Dermis microvascular lymphatic vessel endothelial cell (primary cell): Measurements from ENCODE around the gene CNTROB. TPM values are rescaled to one million over a fixed set of nuclear protein-coding genes. Genes with fewer than 3 reads are reported as not detected.

Source experiments
- DNase-seq, 2 donors: peaks; one replicate each; pipeline versions ENCODE4 v3.0.0 to v3.0.0-alpha.2; 2010; ENCODE audit warnings: low read depth in 2 of 2
- total RNA-seq: library from RNA; depleted of rRNA; stranded (reverse); fragments of >200 nt; gene quantifications from 2 replicates; pipeline ENCODE4 v1.2.1, GENCODE V29; 2014

Gene CNTROB, protein sequence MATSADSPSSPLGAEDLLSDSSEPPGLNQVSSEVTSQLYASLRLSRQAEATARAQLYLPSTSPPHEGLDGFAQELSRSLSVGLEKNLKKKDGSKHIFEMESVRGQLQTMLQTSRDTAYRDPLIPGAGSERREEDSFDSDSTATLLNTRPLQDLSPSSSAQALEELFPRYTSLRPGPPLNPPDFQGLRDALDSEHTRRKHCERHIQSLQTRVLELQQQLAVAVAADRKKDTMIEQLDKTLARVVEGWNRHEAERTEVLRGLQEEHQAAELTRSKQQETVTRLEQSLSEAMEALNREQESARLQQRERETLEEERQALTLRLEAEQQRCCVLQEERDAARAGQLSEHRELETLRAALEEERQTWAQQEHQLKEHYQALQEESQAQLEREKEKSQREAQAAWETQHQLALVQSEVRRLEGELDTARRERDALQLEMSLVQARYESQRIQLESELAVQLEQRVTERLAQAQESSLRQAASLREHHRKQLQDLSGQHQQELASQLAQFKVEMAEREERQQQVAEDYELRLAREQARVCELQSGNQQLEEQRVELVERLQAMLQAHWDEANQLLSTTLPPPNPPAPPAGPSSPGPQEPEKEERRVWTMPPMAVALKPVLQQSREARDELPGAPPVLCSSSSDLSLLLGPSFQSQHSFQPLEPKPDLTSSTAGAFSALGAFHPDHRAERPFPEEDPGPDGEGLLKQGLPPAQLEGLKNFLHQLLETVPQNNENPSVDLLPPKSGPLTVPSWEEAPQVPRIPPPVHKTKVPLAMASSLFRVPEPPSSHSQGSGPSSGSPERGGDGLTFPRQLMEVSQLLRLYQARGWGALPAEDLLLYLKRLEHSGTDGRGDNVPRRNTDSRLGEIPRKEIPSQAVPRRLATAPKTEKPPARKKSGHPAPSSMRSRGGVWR
- 10.6 and 13.2 TPM in 2 replicates for total RNA-seq

DNA sequence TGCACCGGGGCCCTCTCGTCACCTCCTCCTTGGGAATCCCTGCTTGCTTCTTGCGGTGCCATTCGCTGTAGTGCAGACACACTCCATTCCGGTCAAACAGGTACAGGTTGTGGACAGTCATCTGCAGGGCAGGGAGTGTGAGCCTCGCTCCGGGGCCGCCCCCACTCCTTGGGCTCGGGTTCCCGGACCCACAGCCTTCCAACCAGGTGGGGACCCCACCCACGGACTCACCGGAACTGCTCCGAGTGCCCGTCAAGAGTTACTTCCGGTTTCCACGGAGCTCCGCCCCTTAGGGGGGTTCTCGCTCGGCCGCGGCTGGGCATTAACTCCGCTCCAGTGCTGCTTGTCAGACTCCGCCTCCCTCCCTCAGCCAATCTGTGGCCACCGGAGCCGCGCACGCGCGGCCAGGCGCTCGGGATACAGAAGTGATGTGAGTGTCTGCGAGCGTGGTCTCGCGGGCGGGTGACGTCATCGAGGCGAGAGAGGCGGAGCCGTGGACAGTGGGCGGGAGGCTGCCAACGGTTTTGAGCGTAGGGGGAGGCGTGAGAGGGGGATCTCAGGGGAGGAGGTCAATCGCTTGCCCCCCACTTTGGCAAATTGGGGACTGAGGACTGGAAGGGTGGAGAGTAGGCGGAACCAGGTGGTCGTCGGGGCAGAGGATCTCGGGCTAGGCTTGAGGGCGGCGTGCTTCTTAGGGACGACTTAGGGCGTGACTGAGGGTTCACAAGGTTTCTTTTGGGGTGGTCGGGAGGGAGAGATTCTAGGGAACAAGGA lies at the start of gene CNTROB, which contains the start of gene TRAPPC1:
TSS of gene CNTROB (plus strand) at position 498 of the 774 bp plus-strand sequence. CDS start 874 bp downstream, outside the sequence.
TSS of gene TRAPPC1 (minus strand) at position 238 of the 774 bp plus-strand sequence. CDS start at position 121, 117 bp downstream.
- peak; percentile 98 to 99 for DNase-seq

DNA sequence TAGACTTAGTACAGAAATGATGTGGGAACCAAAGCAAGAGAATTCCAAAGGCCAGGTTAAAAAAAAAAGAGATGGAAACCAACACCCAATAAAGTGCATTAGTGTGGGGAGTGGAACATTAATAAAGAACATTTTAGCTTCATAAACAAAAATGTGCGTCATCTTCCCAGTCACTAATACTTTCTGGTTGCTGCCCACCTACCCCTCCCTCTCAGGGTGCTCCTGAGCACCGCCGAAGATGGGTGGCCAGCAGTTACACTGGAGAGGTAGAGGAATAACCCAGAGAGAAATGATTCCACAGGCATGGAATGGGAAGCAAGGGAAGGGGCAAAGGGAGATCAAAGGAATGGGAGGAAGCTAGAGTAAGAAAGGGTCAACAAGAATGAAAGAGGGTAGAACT lies 49.4 kb upstream of the CNTROB start:
- DNase-seq = no peak

DNA sequence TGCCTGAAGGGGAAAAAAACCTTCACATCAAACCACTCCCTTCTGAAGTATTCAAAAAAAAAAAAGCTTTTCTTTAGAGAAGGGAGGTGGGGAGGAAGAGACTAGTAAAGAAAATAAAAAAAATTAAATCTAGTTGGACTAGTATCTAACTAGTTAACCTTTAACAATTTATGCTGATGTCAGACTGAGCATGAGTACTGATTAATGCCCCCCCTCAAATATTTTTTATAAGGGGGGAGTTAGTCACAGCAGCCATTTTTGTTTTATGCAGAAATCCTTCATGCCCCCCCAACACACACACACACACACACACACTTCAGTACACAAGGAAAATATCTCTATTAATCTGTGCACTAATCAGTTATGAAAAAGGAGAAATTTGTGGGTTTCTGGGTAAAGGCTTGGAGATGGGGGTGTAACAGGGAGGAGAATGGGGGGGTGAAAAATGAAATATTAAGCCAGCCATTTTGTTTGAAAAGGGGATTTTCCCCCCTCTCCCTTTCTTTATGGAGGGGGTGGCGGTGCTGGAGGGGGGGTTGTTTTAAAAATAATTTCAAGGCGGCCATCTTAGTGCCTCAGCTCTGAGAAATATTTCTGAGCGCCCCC lies 48.1 kb upstream of the CNTROB start:
- peak in 1 of 2 donors; percentile 32 for DNase-seq

DNA sequence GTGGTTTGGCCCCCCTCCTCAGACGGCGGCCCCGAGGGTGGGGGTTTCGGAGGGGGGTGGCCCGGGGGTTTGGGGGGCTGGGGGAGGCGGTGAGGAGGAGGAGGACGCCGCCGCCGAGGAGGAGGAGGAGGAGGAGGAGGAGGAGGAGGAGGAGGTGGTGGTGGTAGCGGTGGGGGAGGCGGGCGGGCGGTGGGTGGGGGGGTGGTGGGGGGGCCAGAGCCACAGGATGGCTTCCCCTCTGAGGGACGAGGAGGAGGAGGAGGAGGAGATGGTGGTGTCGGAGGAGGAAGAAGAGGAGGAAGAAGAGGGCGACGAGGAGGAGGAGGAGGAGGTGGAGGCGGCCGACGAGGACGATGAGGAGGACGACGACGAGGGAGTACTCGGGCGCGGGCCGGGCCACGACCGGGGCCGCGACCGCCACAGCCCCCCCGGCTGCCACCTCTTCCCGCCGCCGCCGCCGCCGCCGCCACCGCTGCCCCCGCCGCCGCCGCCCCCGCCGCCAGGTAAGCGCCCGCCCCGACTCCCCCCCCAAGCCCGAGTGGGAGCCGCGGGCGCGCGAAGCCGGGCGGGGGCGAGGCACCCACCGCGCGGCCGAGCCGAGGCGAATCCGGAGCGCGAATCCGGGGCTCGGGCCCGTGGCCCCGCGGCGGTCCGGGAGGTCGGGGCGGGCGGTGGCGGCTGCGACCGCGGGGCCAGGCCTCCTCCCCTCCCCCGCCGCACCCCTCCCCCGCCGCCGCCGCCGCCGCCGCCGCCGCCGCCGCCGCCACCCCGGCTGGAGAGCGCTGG lies 47.2 kb upstream of the CNTROB start:
- DNase-seq = peak in 1 of 2 donors; percentile 6

DNA sequence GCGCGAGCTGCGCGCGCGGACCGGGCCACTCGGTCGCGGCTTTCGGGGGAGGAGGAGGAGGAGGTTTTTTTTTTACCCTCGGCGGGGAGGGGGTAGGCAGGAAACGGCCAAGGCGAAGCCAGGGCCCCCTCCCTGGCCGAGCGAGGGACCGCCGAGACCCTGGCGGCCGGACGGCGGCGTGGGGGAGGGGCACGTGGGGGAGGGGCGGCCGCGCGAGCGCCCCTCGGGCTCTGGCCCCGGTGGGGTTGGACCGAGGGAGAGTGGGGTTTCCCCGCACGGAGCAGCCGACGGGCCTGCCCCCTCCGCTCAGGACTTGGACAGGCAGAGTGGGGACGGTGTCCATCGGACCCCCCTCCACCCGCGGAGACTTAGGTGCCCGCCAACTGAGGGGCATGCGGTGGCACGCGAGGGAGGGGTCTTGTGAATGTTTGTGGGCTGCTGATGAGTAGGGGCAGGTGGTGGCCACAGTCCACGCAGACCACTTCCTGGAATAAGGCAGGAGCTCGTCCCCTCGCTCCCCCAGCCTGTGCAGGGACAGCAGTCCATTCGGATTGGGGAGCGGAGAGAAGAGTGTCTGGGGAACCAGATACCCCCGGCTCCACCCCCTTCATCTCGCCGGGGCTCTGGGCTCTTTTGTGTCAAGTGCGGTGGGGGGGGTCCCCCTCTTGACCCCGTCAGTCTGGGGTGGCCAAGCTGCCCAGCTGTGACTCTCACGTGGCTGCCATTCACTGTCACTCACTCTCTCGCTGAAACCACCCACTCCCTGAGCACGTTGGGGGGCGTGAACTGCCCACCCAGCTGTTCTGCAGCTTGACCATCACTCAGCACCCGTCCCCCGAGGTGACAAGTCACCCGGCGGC lies 46.4 kb upstream of the CNTROB start:
- peak in 1 of 2 donors; percentile 54 for DNase-seq

DNA sequence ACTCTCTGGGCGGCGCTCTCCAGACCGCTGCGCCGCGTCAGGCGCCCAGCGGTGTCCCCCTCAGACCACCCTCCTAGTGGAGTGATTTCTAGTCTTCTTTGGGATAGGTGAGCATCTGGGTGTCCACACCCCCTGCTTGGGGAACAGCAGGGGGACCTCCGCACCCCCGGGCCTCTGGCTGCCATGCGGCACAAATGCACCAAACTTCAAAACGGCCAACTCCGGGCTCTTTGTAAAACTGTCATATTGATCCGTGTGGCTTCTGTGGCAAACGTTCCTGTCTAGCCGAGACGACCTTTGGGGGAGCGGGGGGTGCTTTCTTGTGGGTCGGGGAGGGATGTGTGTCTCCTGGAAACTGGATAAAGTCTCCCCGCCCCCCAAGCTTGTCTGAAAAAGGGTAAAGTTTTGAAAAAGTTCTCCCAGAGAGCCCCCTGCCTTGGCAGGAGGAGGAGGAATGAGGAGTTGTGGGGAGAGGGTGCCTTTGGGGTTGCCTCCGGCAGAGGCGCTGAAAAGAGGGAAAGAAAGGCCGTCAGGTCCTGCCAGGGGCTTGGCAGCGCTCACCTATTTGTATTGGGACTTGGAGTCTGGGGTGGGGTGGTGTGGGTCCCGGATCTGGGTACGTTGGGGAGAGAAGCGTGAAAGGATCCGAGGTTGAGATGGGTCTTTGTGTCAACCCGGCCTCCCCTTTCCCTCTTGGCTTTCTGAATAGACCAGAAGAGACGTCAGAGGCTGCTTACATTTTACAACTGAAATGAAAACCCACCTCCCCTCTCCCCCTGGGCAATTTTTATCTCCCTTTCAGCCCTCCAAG lies 45.6 kb upstream of the CNTROB start:
- peak in 1 of 2 donors; percentile 45 for DNase-seq

DNA sequence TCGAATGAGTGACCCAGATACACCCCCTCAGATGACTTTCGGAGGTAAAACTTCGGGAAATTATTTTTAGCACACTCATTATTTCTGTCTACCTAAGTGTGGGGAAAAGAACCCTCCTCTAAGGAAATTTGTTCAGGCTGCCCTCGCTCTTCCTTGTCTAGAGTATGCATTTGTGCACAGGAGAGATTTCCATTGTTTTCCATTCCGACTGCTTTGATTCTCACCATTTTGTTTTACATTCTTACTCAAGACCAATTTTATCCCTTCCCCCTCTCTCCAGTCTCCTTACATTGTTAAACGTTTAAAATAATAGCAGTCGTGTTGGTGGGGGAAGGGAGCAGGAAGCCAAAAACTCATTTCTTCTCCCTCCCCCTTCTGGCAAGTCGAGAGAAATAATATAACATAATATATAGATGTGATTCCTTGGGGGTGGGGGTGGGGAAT lies 44.9 kb upstream of the CNTROB start:
- DNase-seq = no peak

DNA sequence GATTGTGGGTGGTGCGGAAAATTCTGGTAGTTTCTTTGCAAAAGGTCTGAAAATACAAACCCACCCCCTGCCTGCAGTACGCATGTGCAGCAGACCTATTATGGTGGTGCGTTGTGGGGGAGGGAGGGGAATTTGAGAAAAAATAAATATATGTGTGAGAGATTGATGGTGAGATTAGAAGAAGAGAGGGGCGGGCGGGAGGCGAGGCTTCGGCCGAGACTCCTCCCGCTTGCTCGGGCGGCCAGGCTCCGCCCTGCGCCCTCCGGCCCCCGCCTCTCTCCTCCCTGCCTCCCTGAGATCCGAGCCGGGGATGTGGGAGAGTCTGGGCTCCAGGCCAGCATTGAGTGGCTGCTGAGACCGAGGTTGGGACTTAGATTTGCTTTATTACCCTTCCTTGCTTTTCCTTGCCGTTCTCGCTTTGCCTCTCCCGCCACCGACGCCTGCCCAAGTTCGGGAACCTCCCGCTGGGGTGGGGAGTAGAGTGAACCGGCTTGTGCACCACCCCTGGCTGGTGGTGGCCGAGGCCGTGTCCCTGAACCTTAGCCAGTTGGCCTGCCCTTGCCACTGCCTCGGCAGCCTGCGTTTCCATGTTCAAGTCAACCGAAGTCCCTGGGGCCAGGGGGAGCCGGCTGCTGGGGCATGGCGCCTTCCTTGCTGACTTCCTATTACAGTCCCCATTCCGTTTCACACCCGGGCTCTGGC lies 44.4 kb upstream of the CNTROB start:
- DNase-seq = peak; percentile 82 to 97

DNA sequence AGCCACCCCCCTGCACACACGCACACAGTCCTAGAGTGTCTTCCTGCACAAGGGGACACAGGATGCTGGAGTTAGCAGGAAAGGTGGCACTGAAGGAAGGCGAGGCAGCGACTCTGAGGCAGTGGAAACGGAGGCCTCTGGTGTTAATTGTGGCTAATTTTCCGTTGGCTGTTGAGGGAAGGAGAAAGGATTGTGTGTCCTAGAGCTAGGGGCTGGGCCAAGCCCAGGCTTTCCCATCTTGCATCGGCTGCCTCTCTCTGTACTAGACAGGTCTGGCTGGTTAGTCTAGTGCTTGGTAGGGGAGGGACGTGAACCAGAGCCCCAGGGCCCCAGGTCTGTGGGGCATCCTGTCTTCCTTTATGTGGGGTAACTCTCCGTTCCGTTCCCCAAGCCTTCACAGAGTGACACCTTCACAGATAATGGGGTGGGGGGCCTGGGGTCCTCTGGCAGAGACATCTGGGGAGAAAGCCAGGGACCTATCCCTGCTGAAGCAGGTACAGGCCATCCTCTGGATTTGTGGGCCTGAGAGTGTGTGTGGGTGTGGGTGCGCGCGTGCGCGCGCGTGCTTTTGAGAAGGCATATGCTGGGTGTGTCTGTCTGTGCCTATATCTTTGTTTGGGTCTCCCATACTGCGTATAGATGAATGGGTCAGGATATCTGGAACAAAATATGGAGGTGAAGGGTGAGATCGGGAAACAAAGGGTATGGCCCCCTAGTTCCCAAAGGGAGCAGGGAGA lies 43.7 kb upstream of the CNTROB start, which contains the start of gene CHD3:
TSS of gene CHD3 (plus strand) at position 606 of the 737 bp plus-strand sequence. CDS start 212 bp downstream, outside the sequence.
- DNase-seq = peak in 1 of 2 donors; percentile 14

DNA sequence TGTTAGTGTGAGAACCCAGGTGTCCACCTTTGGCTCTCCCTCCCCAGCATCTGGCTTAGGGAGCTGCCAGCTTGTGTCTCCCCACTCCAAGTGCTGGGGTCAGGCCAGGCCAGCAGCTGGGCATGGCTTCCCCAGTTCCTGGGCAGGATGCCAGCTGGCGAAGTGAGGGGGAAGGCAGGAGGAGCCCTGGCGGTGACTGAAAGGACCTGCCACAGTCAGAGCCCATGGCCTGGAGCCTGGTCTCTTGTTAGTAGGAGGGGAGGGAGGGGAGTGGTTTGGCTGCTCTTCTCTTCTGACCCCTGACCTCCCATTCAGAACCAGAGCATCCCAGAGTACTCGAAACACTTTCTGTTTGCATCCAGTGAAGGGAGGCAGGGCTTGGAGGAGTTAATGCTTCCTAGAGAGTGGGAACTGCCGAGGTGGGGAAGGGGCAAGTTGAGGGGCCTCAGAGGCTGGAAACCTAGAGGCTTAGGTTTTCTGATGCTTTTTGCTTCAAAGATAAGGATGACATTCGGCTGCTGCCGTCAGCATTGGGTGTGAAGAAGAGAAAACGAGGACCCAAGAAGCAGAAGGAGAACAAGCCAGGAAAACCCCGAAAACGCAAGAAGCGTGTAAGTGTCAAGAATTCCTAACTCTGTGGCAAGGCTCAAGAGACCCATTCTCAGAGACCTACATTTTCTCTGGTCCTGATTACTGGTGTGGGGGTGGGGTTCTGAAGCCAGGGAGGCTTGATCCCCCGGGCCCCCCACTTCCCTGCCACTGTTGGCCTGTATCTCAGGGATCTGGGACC lies 42.6 kb upstream of the CNTROB start:
- DNase-seq = peak; percentile 58 to 91

DNA sequence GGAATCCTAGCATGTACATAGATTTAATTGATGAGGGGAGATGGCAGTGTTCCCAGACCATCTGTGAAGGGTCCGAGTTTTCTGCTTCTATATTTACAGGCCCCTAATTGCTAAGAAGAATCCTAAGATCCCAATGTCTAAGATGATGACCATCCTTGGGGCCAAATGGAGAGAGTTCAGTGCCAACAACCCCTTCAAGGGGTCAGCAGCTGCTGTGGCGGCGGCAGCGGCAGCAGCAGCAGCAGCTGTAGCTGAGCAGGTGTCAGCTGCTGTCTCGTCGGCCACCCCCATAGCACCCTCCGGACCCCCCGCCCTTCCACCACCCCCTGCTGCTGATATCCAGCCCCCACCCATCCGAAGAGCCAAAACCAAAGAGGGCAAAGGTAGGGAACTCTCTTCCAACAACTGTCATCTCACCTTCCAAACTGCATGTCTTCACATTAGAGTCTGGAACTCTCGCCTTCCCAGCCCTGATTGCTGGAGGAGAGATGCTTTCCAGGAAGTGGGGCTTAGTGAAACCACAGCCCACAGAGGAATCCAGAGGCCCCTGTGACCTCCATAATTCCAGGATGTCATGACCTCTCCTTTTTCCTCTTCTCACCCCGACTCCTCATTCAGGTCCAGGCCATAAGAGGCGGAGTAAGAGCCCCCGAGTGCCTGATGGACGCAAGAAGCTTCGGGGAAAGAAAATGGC lies 38.7 kb upstream of the CNTROB start:
- no peak for DNase-seq

DNA sequence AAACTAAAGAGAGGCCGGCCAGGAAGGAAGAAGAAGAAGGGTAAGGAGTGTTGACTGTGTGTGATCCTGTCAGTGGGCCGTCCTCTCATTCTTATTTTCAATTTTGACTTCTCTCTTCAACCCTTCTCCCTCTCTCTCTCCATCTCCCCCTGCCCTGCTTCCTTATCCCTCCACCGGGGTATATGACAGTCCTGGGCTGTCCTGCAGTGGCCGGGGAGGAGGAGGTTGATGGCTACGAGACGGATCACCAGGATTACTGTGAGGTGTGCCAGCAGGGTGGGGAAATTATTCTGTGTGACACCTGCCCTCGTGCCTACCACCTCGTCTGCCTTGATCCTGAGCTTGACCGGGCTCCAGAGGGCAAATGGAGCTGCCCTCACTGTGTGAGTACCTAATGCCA lies 37.8 kb upstream of the CNTROB start:
- DNase-seq = no peak

DNA sequence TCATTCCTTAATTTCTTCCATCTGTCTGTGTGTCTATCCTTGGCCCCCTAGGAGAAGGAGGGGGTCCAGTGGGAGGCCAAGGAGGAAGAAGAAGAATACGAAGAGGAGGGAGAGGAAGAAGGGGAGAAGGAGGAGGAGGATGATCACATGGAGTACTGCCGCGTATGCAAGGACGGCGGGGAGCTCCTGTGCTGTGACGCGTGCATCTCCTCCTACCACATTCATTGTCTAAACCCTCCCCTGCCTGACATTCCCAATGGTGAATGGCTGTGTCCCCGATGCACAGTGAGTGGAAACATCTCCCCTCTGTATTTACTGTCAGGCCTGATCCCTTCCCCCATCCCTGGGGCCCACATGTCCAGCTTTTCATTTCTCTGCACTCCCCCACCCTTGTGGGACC lies 37.1 kb upstream of the CNTROB start:
- DNase-seq = no peak

DNA sequence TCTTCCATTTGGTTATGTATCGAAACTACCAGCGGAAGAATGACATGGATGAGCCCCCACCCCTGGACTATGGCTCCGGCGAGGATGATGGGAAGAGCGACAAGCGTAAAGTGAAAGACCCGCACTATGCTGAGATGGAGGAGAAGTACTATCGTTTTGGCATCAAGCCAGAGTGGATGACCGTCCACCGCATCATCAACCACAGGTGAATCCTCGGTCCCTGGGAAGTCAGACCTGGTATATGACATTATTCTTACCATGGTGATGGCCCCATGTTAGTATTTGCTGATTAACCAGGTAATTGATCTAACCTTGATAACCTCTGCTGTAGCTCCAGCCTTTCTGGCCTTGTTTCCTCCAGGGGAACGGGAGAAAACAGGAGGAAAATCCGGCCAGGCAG lies 34.9 kb upstream of the CNTROB start:
- no peak for DNase-seq

DNA sequence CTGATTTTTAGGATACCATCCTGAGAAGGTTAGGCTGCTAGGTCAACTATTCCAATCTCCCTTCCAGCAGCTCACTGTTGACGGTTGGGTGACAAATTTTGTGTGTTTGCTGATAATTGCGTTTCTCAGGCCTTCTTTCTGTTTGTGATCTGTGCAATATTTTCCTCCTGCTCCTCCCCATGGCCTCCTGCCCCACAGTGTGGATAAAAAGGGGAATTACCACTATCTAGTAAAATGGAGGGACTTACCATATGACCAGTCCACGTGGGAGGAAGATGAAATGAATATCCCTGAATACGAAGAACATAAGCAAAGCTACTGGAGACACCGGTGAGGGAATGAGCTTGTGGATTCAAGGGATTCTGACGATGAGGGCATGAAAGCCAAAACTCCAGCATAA lies 34.2 kb upstream of the CNTROB start:
- DNase-seq = peak; percentile 61 to 70
